SHP77 treated with DMSO at 0.1 percent for 48 hours (cell line): ENCODE data around the gene PRKCZ.

Experiments used
- DNase-seq: peaks from one replicate; lab custom pipeline; 2025; lab: John Stamatoyannopoulos, UW

PRKCZ gene

GRCh38 chr1:2158272-2158671, 108.1 kb downstream of the PRKCZ start:
- no peak for DNase-seq

GRCh38 chr1:2159124-2159523, 108.9 kb downstream of the PRKCZ start:
- DNase-seq, result no peak

GRCh38 chr1:2160451-2161300, 110.5 kb downstream of the PRKCZ start:
- DNase-seq, result no peak

- no peak for DNase-seq
These were observed 113.0 kb downstream of the PRKCZ start for GRCh38 chr1:2163205-2163604.

GRCh38 chr1:2165646-2166045, 115.4 kb downstream of the PRKCZ start:
- no peak for DNase-seq

- no peak for DNase-seq
These were observed 116.0 kb downstream of the PRKCZ start for GRCh38 chr1:2166254-2166653.

- DNase-seq, result no peak
These were observed 116.5 kb downstream of the PRKCZ start for GRCh38 chr1:2166695-2167094.

- DNase-seq, result no peak
These were observed 117.9 kb downstream of the PRKCZ start for GRCh38 chr1:2168090-2168489.

GRCh38 chr1:2168535-2168934, 118.3 kb downstream of the PRKCZ start:
- DNase-seq, result no peak

GRCh38 chr1:2169200-2169836, 119.1 kb downstream of the PRKCZ start:
- DNase-seq, result no peak

GRCh38 chr1:2170211-2170610, 120.0 kb downstream of the PRKCZ start:
- no peak for DNase-seq

- no peak for DNase-seq
These were observed 121.8 kb downstream of the PRKCZ start for GRCh38 chr1:2172012-2172411.

- DNase-seq, result no peak
These were observed 122.4 kb downstream of the PRKCZ start for GRCh38 chr1:2172551-2173146.

- DNase-seq, result no peak
These were observed 123.5 kb downstream of the PRKCZ start for GRCh38 chr1:2173546-2174347.

- DNase-seq, result peak; percentile 20
These were observed 124.3 kb downstream of the PRKCZ start for GRCh38 chr1:2174348-2175054.

GRCh38 chr1:2175055-2175414, 124.8 kb downstream of the PRKCZ start:
- DNase-seq, result no peak

GRCh38 chr1:2175681-2176454, 125.7 kb downstream of the PRKCZ start:
- DNase-seq, result no peak

- DNase-seq, result no peak
These were observed 126.4 kb downstream of the PRKCZ start for GRCh38 chr1:2176615-2177014.

GRCh38 chr1:2177541-2177940, 127.3 kb downstream of the PRKCZ start:
- DNase-seq, result no peak

- no peak for DNase-seq
These were observed 127.8 kb downstream of the PRKCZ start for GRCh38 chr1:2177946-2178538.

GRCh38 chr1:2178875-2179274, 128.7 kb downstream of the PRKCZ start:
- DNase-seq, result no peak
